H9 (cell line): Measurements from ENCODE around the gene BCL6. TPM values are rescaled to one million over a fixed set of nuclear protein-coding genes. Genes with fewer than 3 reads are reported as not detected.

ENCODE experiments used
- DNase-seq: peaks from one replicate; pipeline ENCODE4 v3.0.0-alpha.2; 2017
- H2AFZ ChIP-seq: one replicate; pipeline ENCODE4 v1.6.1; 2013; ENCODE audit warnings: mild to moderate bottlenecking, low read length, control low read depth, moderate library complexity
- H2AK5ac ChIP-seq: 2 replicates; pipeline ENCODE4 v1.6.1; 2013; ENCODE audit warnings: low read length, control low read depth, mixed read lengths; ENCODE audit not compliant: insufficient read length
- H2BK120ac ChIP-seq: one replicate; pipeline ENCODE4 v1.6.1; 2013; ENCODE audit warnings: low read depth, mild to moderate bottlenecking, low read length, control low read depth, inconsistent platforms; ENCODE audit not compliant: poor library complexity, severe bottlenecking
- H2BK12ac ChIP-seq: 2 replicates; pipeline ENCODE4 v1.6.1; 2013; ENCODE audit warnings: low read length, control low read depth, mixed read lengths, low read depth; ENCODE audit not compliant: insufficient read length
- H2BK15ac ChIP-seq: 2 replicates; pipeline ENCODE4 v1.6.1; 2013; ENCODE audit warnings: low read depth, low read length, control low read depth
- H2BK20ac ChIP-seq: one replicate; pipeline ENCODE4 v1.6.1; 2013; ENCODE audit warnings: low read depth, mild to moderate bottlenecking, low read length, control low read depth, inconsistent platforms; ENCODE audit not compliant: poor library complexity, severe bottlenecking
- H2BK5ac ChIP-seq: 2 replicates; pipeline ENCODE4 v1.6.1; 2013; ENCODE audit warnings: low read length, control low read depth, mixed read lengths; ENCODE audit not compliant: insufficient read length
- H3K14ac ChIP-seq: 2 replicates; pipeline ENCODE4 v1.6.1; 2013; ENCODE audit warnings: low read length, control low read depth; ENCODE audit not compliant: insufficient read depth
- H3K18ac ChIP-seq: 2 replicates; pipeline ENCODE4 v1.6.1; 2013; ENCODE audit warnings: low read depth, mild to moderate bottlenecking, mixed read lengths, low read length, control low read depth; ENCODE audit not compliant: insufficient read length
- H3K23ac ChIP-seq: 2 replicates; pipeline ENCODE4 v1.6.1; 2013; ENCODE audit warnings: low read length, control low read depth, mixed read lengths, low read depth; ENCODE audit not compliant: insufficient read length
- H3K23me2 ChIP-seq: 2 replicates; pipeline ENCODE4 v1.6.1; 2013; ENCODE audit warnings: low read depth, mild to moderate bottlenecking, mixed read lengths, low read length, control low read depth; ENCODE audit not compliant: insufficient read length, poor library complexity, severe bottlenecking
- H3K27ac ChIP-seq: 2 replicates; pipeline ENCODE4 v1.5.1; 2013; ENCODE audit warnings: low read length, control low read depth, mixed read lengths, low read depth; ENCODE audit not compliant: insufficient read length
- H3K27me3 ChIP-seq: 2 replicates; pipeline ENCODE4 v1.6.1; 2013; ENCODE audit warnings: low read length, control low read depth, inconsistent platforms; ENCODE audit not compliant: insufficient read depth
- H3K4ac ChIP-seq: 2 replicates; pipeline ENCODE4 v1.6.1; 2013; ENCODE audit warnings: low read depth, mild to moderate bottlenecking, control low read depth, inconsistent platforms, low read length, moderate library complexity
- H3K4me1 ChIP-seq: 2 replicates; pipeline ENCODE4 v1.6.1; 2013; ENCODE audit warnings: low read length, control low read depth, inconsistent platforms; ENCODE audit not compliant: insufficient read depth
- H3K4me2 ChIP-seq: 2 replicates; pipeline ENCODE4 v1.6.1; 2013; ENCODE audit warnings: low read length, control low read depth, mixed read lengths; ENCODE audit not compliant: insufficient read length, insufficient read depth
- H3K56ac ChIP-seq: 2 replicates; pipeline ENCODE4 v1.6.1; 2013; ENCODE audit warnings: low read depth, mild to moderate bottlenecking, mixed read lengths, low read length, control low read depth; ENCODE audit not compliant: insufficient read length
- H3K79me1 ChIP-seq: 2 replicates; pipeline ENCODE4 v1.6.1; 2013; ENCODE audit warnings: low read depth, mild to moderate bottlenecking, moderate library complexity, low read length, control low read depth, inconsistent platforms; ENCODE audit not compliant: insufficient read depth, poor library complexity, severe bottlenecking
- H3K79me2 ChIP-seq: 2 replicates; pipeline ENCODE4 v1.6.1; 2013; ENCODE audit warnings: low read length, control low read depth, inconsistent platforms; ENCODE audit not compliant: insufficient read depth
- H3K9ac ChIP-seq: 2 replicates; pipeline ENCODE4 v1.6.1; 2013; ENCODE audit warnings: low read length, control low read depth, mixed read lengths; ENCODE audit not compliant: insufficient read length; ENCODE audit errors: extremely low read depth
- H3K9me3 ChIP-seq: one replicate; pipeline ENCODE4 v1.6.1; 2013; ENCODE audit warnings: low read depth, low read length, inconsistent platforms; ENCODE audit not compliant: control insufficient read depth
- H3T11ph ChIP-seq: one replicate; pipeline ENCODE4 v1.6.1; 2013; ENCODE audit warnings: mild to moderate bottlenecking, low read length, control low read depth, inconsistent platforms
- H4K20me1 ChIP-seq: one replicate; pipeline ENCODE4 v1.6.1; 2013; ENCODE audit not compliant: control insufficient read depth, insufficient read length, insufficient read depth
- H4K5ac ChIP-seq: 2 replicates; pipeline ENCODE4 v1.6.1; 2013; ENCODE audit warnings: low read depth, mild to moderate bottlenecking, mixed read lengths, low read length, control low read depth; ENCODE audit not compliant: insufficient read length
- H4K8ac ChIP-seq: replicated peaks from 2 replicates; pipeline ENCODE4 v1.6.1; 2013; ENCODE audit warnings: low read length, control low read depth, mixed read lengths, low read depth; ENCODE audit not compliant: insufficient read length
- H4K91ac ChIP-seq: 2 replicates; pipeline ENCODE4 v1.6.1; 2013; ENCODE audit warnings: low read depth, mild to moderate bottlenecking, moderate library complexity, mixed read lengths, low read length, control low read depth; ENCODE audit not compliant: insufficient read length
- H3K27ac Mint-ChIP-seq, 3 experiments: 2 replicates in 2 of 3; 3 replicates in 1 of 3; pipeline ENCODE4 v1.8.0; 2020 to 2021; ENCODE audit warnings: mixed read lengths in 3 of 3, mild to moderate bottlenecking in 1 of 3, moderate library complexity in 1 of 3
- H3K27me3 Mint-ChIP-seq: 2 replicates; pipeline ENCODE4 v1.8.0; 2021; ENCODE audit warnings: low read depth, mild to moderate bottlenecking, moderate library complexity, mixed read lengths
- H3K36me3 Mint-ChIP-seq, 3 experiments: 2 replicates in 2 of 3; 3 replicates in 1 of 3; pipeline ENCODE4 v1.8.0; 2020 to 2021; ENCODE audit warnings: low read depth in 3 of 3, mixed read lengths in 3 of 3; ENCODE audit not compliant: insufficient read depth in 1 of 3
- H3K4me1 Mint-ChIP-seq, 2 experiments: 2 replicates each; pipeline ENCODE4 v1.8.0; 2020; ENCODE audit warnings: mixed read lengths in 2 of 2
- H3K4me3 Mint-ChIP-seq, 2 experiments: 2 replicates in 1 of 2; 3 replicates in 1 of 2; pipeline ENCODE4 v1.8.0; 2020 to 2021; ENCODE audit warnings: mild to moderate bottlenecking in 2 of 2, mixed read lengths in 2 of 2, moderate library complexity in 1 of 2
- H3K9me3 Mint-ChIP-seq, 2 experiments: 2 replicates in 1 of 2; 3 replicates in 1 of 2; pipeline ENCODE4 v1.8.0; 2020; ENCODE audit warnings: mild to moderate bottlenecking in 2 of 2, mixed read lengths in 2 of 2, moderate library complexity in 1 of 2
- WGBS: extraction: QIAGEN DNeasy Blood & Tissue Kit; methylation state at CpG from one replicate; pipeline ENCODE4 v1.1.7; 2013; ENCODE audit warnings: missing lambda C conversion rate, low lambda C conversion rate, mixed read lengths; ENCODE audit not compliant: insufficient read length; ENCODE audit errors: extremely low coverage; 5-methylcytosine and 5-hydroxymethylcytosine counted together
- total RNA-seq: library from RNA; stranded (reverse); gene quantifications from 2 replicates; pipeline ENCODE4 v1.2.1, GENCODE V29; 2021
- TF ChIP-seq, protein P1 (sequence below): fragments of 200-600 bp; sonication (generic); conservative IDR thresholded peaks from 3 replicates; pipeline ENCODE4 v1.8.0; 2021; ENCODE audit warnings: antibody characterized with exemption, mild to moderate bottlenecking

Gene BCL6
- total RNA-seq, 1 experiment from 2014 or later: 3.4 TPM

DNA sequence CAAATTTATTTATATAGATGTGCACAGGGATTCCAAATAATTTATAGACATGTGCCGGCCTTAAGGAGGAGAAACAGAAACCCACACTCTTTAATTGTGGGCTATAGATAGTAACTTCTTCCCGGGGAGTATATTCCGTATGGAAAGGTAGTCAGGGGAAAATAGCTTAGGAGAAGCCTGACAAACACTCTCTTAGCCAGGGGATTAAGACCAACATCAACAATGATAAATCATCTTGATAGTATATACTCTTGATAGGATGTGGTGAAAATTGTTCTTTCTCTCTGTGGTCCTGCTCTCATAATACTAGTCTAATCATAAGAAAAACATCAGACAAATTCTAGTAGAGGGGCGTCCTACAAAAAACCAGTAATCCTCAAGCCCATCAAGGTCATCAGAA, 8.2 kb upstream of the BCL6 start:
- H3K36me3 Mint-ChIP-seq: no peaks in the 10 kb centered on the region
- H3K27me3 Mint-ChIP-seq: no peaks in the 10 kb centered on the region
- no peaks in the 10 kb centered on the region for H3K27me3 ChIP-seq
- no peak overlapping the region for H3K4ac ChIP-seq
- DNase-seq: no peak
- H4K91ac ChIP-seq: no peak overlapping the region
- H3K4me3 Mint-ChIP-seq: no peak overlapping the region
- H3K4me2 ChIP-seq: no peak overlapping the region
- no peaks in the 10 kb centered on the region for H3K79me2 ChIP-seq
- TF ChIP-seq, protein P1, sequence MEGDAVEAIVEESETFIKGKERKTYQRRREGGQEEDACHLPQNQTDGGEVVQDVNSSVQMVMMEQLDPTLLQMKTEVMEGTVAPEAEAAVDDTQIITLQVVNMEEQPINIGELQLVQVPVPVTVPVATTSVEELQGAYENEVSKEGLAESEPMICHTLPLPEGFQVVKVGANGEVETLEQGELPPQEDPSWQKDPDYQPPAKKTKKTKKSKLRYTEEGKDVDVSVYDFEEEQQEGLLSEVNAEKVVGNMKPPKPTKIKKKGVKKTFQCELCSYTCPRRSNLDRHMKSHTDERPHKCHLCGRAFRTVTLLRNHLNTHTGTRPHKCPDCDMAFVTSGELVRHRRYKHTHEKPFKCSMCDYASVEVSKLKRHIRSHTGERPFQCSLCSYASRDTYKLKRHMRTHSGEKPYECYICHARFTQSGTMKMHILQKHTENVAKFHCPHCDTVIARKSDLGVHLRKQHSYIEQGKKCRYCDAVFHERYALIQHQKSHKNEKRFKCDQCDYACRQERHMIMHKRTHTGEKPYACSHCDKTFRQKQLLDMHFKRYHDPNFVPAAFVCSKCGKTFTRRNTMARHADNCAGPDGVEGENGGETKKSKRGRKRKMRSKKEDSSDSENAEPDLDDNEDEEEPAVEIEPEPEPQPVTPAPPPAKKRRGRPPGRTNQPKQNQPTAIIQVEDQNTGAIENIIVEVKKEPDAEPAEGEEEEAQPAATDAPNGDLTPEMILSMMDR: no peak
- H3K14ac ChIP-seq: no peak overlapping the region
- no peaks in the 10 kb centered on the region for H4K20me1 ChIP-seq
- no peak overlapping the region for H2BK5ac ChIP-seq
- no peaks in the 10 kb centered on the region for H3K79me1 ChIP-seq
- no peak overlapping the region for H3T11ph ChIP-seq
- no peak overlapping the region for H2BK15ac ChIP-seq
- H3K18ac ChIP-seq: no peak overlapping the region
- no peak overlapping the region for H4K5ac ChIP-seq
- no peak overlapping the region for H2AFZ ChIP-seq
- peaks cover 6% of the 10 kb centered on the region for H3K23me2 ChIP-seq
- no peak overlapping the region for H2BK20ac ChIP-seq
- no peak overlapping the region for H2BK12ac ChIP-seq
- no peak overlapping the region for H3K27ac ChIP-seq
- no peak overlapping the region for H2BK120ac ChIP-seq
- H3K56ac ChIP-seq: no peak overlapping the region
- peaks cover 27% of the 10 kb centered on the region in 2 experiments for H3K4me1 Mint-ChIP-seq
- peaks cover 5% of the 10 kb centered on the region; the same call in 1 of the 2 replicates for H3K4me1 ChIP-seq
- H3K27ac Mint-ChIP-seq: no peak overlapping the region
- no peak overlapping the region for H3K9ac ChIP-seq
- no peaks in the 10 kb centered on the region for H3K9me3 ChIP-seq
- H2AK5ac ChIP-seq: no peak overlapping the region
- no CpG with 5 or more reads among the region's 4 CpGs for WGBS
- no peaks in the 10 kb centered on the region for H3K9me3 Mint-ChIP-seq
- no peak overlapping the region for H3K23ac ChIP-seq
- no peak overlapping the region for H4K8ac ChIP-seq
